HCT116 (cell line): Measurements from ENCODE around the gene OR5K2. TPM values are rescaled to one million over a fixed set of nuclear protein-coding genes. Genes with fewer than 3 reads are reported as not detected.

Experiments
- ATAC-seq: fragments of 200-7000 bp; cut with Tn5 transposase; 2 replicates; pipeline ENCODE4 v1.9.1; 2020; ENCODE audit warnings: mild to moderate bottlenecking, moderate library complexity
- BruUV-seq: library from RNA; stranded (reverse); fragments of 400-500 nt; replicated peaks from 2 replicates; lab custom pipeline; 2021; lab: Mats Ljungman, UMichigan
- CTCF ChIA-PET: fragments of 300-600 bp; sonication (Branson Sonifier 250); formaldehyde crosslinking; loops from one replicate; lab custom pipeline; 2021; ENCODE audit warnings: antibody characterized with exemption; lab: Charles Lee
- POLR2A ChIA-PET: fragments of 300-600, 350-600 bp; sonication (Branson Sonifier 250); formaldehyde crosslinking; loops from one replicate; lab custom pipeline; 2021; ENCODE audit warnings: antibody characterized with exemption; lab: Charles Lee
- RAD21 ChIA-PET, 2 experiments: fragments of 300-600 bp; sonication (Branson Sonifier 250); formaldehyde crosslinking; loops; one replicate each; lab custom pipeline; 2023; ENCODE audit warnings: low total read pairs in 2 of 2; ENCODE audit not compliant: uncharacterized antibody in 2 of 2, unreplicated experiment in 2 of 2, low non-redundant PET in 1 of 2; lab: Charles Lee
- DNase-seq: peaks from one replicate; pipeline ENCODE4 v3.0.0-alpha.2; 2010; ENCODE audit warnings: low read depth, low spot score
- H2AFZ ChIP-seq: fragments of 200-600 bp; shearing (Covaris generic), sonication (generic); 2 replicates; pipeline ENCODE4 v1.6.1; 2017; ENCODE audit warnings: low read depth, mixed run types, mixed read lengths, antibody characterized with exemption, low read length; ENCODE audit not compliant: poor library complexity, severe bottlenecking
- H3K27ac ChIP-seq: 2 replicates; pipeline ENCODE4 v1.5.1; 2012; ENCODE audit warnings: low read depth, low read length
- H3K27me3 ChIP-seq: fragments of 200-600 bp; sonication (generic); 2 replicates; pipeline ENCODE4 v1.6.1; 2016; ENCODE audit warnings: mixed run types, low read length, mixed read lengths; ENCODE audit not compliant: insufficient read depth
- H3K36me3 ChIP-seq, 2 experiments: fragments of 200-500 bp in 1 of 2; fragments of 200-600 bp in 1 of 2; sonication (Bioruptor generic) in 1 of 2; sonication (generic) in 1 of 2; 2 replicates each; pipeline versions ENCODE4 v1.5.1 to v1.6.1; 2014 to 2016; ENCODE audit warnings: low read length in 2 of 2, inconsistent platforms in 1 of 2, mixed read lengths in 1 of 2, mixed run types in 1 of 2; ENCODE audit not compliant: insufficient read depth in 2 of 2, control insufficient read depth in 1 of 2
- H3K4me1 ChIP-seq, 2 experiments: fragments of 200-600 bp in 1 of 2; sonication (generic) in 1 of 2; 2 replicates each; pipeline versions ENCODE4 v1.5.1 to v1.6.1; 2012 to 2017; ENCODE audit warnings: low read length in 2 of 2, inconsistent platforms in 1 of 2, mild to moderate bottlenecking in 1 of 2, mixed read lengths in 1 of 2, mixed run types in 1 of 2, moderate library complexity in 1 of 2; ENCODE audit not compliant: insufficient read depth in 2 of 2, control insufficient read depth in 1 of 2
- H3K4me2 ChIP-seq: fragments of 200-600 bp; sonication (generic); 2 replicates; pipeline ENCODE4 v1.6.1; 2017; ENCODE audit warnings: mixed run types, low read length, mixed read lengths
- H3K4me3 ChIP-seq, 2 experiments: fragments of 200-600 bp in 1 of 2; sonication (generic) in 1 of 2; replicated peaks in 1 of 2; 2 replicates each; pipeline ENCODE4 v1.5.1; 2011 to 2016; ENCODE audit warnings: low read length in 2 of 2, control low read depth in 1 of 2, low read depth in 1 of 2, mild to moderate bottlenecking in 1 of 2, mixed read lengths in 1 of 2, mixed run types in 1 of 2
- H3K79me2 ChIP-seq: fragments of 200-600 bp; sonication (generic); 2 replicates; pipeline ENCODE4 v1.6.1; 2017; ENCODE audit warnings: mild to moderate bottlenecking, mixed run types, low read length, moderate library complexity, mixed read lengths; ENCODE audit not compliant: insufficient read depth
- H3K9ac ChIP-seq: fragments of 200-600 bp; sonication (generic); 2 replicates; pipeline ENCODE4 v1.6.1; 2016; ENCODE audit warnings: low read length, mixed read lengths
- H3K9me2 ChIP-seq: fragments of 200-600 bp; sonication (generic), shearing (Covaris generic); 2 replicates; pipeline ENCODE4 v1.6.1; 2017; ENCODE audit warnings: mixed run types, mild to moderate bottlenecking, moderate library complexity; ENCODE audit not compliant: insufficient read depth
- H3K9me3 ChIP-seq, 2 experiments: fragments of 200-500 bp in 1 of 2; fragments of 200-600 bp in 1 of 2; sonication (Bioruptor generic) in 1 of 2; sonication (generic) in 1 of 2; 2 replicates each; pipeline ENCODE4 v1.6.1; 2014 to 2017; ENCODE audit warnings: low read length in 2 of 2, mixed read lengths in 2 of 2, inconsistent platforms in 1 of 2, low read depth in 1 of 2, mild to moderate bottlenecking in 1 of 2, mixed run types in 1 of 2, moderate library complexity in 1 of 2; ENCODE audit not compliant: control insufficient read depth in 1 of 2, insufficient read depth in 1 of 2
- H4K20me1 ChIP-seq: fragments of 200-600 bp; sonication (generic), shearing (Covaris generic); 2 replicates; pipeline ENCODE4 v1.6.1; 2017; ENCODE audit warnings: mixed run types, mild to moderate bottlenecking, moderate library complexity; ENCODE audit not compliant: insufficient read depth
- CBX3 ChIP-seq: IDR thresholded peaks from 2 replicates; pipeline ENCODE4 v1.6.1; 2012; ENCODE audit warnings: low read depth
- CEBPB ChIP-seq: IDR thresholded peaks from 2 replicates; pipeline ENCODE4 v1.6.1; 2012; ENCODE audit warnings: low read depth
- EGR1 ChIP-seq: IDR thresholded peaks from 2 replicates; pipeline ENCODE4 v1.6.1; 2012; ENCODE audit warnings: low read depth
- ELF1 ChIP-seq: IDR thresholded peaks from 2 replicates; pipeline ENCODE4 v1.6.1; 2012; ENCODE audit warnings: low read depth, borderline replicate concordance
- EZH2 ChIP-seq: fragments of 200-600 bp; sonication (generic); IDR thresholded peaks from 2 replicates; pipeline ENCODE4 v1.6.1; 2017; ENCODE audit warnings: antibody characterized with exemption, mixed run types
- JUND ChIP-seq: IDR thresholded peaks from 2 replicates; pipeline ENCODE4 v1.6.1; 2012
- MAX ChIP-seq: IDR thresholded peaks from 2 replicates; pipeline ENCODE4 v1.6.1; 2012
- POLR2AphosphoS5 ChIP-seq: IDR thresholded peaks from 2 replicates; pipeline ENCODE4 v1.6.1; 2011; ENCODE audit warnings: mild to moderate bottlenecking, low read depth, low read length, moderate library complexity
- RAD21 ChIP-seq: IDR thresholded peaks from 2 replicates; pipeline ENCODE4 v1.6.1; 2012; ENCODE audit warnings: low read depth, mild to moderate bottlenecking
- REST ChIP-seq: IDR thresholded peaks from 2 replicates; pipeline ENCODE4 v1.6.1; 2012; ENCODE audit warnings: low read depth
- SIN3A ChIP-seq: IDR thresholded peaks from 2 replicates; pipeline ENCODE4 v1.6.1; 2012; ENCODE audit warnings: low read depth
- SP1 ChIP-seq: IDR thresholded peaks from 2 replicates; pipeline ENCODE4 v1.6.1; 2012; ENCODE audit warnings: low read depth
- TCF7L2 ChIP-seq: IDR thresholded peaks from 2 replicates; pipeline ENCODE4 v1.7.0; 2011; ENCODE audit warnings: borderline replicate concordance, inconsistent platforms; ENCODE audit not compliant: insufficient read depth, insufficient read length; ENCODE audit errors: extremely low read depth
- ZBTB33 ChIP-seq: IDR thresholded peaks from 2 replicates; pipeline ENCODE4 v1.6.1; 2011; ENCODE audit warnings: mild to moderate bottlenecking, low read length, moderate library complexity; ENCODE audit not compliant: insufficient replicate concordance; ENCODE audit errors: extremely low read depth
- ZFX ChIP-seq: fragments of 450-650 bp; IDR thresholded peaks from 2 replicates; pipeline ENCODE4 v1.6.1; 2017
- intact Hi-C: fragments of 100-400 bp; cut with micrococcal nuclease; formaldehyde crosslinking; loops from 2 replicates; pipeline ENCODE4 v1.10.0; 2022
- total RNA-seq: library from RNA; stranded (reverse); gene quantifications from one replicate; pipeline ENCODE4 v1.2.1, GENCODE V29; 2021; ENCODE audit not compliant: unreplicated experiment

OR5K2 gene
- total RNA-seq, 1 experiment from 2014 or later, result not detected

GRCh38 chr3:98534734-98535133, 37.3 kb downstream of the OR5K2 start:
- H3K27me3 ChIP-seq, result no peaks in the 10 kb centered on the region
- intact Hi-C loops, result no loop called here
- peaks cover 58% of the 10 kb centered on the region for H3K79me2 ChIP-seq
- no peak overlapping the region for H2AFZ ChIP-seq
- H3K9me2 ChIP-seq, result no peaks in the 10 kb centered on the region
- peak overlapping the region; percentile 31; the same call in 1 of the 2 replicates for H3K9ac ChIP-seq
- POLR2A ChIA-PET, result interaction anchor here (1.9 kb wide), 1 partner anchor 59 kb away, joined by 4 read pairs; the partner anchor contains the start of gene CPOX
- peaks cover 71 to 92% of the 10 kb centered on the region in 2 experiments for H3K4me1 ChIP-seq
- H3K9me3 ChIP-seq, result no peaks in the 10 kb centered on the region
- CTCF ChIA-PET, result no interaction called here
- no peaks in the 10 kb centered on the region for H4K20me1 ChIP-seq
- no peak for ATAC-seq
- no TSS peak for BruUV-seq
- RAD21 ChIA-PET, result no interaction called here
- DNase-seq, result no peak
- H3K27ac ChIP-seq, result peak overlapping the region; percentile 91; the same call in 1 of the 2 replicates
- no peaks in the 10 kb centered on the region for H3K36me3 ChIP-seq
- no peak overlapping the region for H3K4me3 ChIP-seq
- peak overlapping the region; percentile 32; the same call in 1 of the 2 replicates for H3K4me2 ChIP-seq
- TF ChIP-seq ZBTB33, result no peak

GRCh38 chr3:98536456-98537017, 39.1 kb downstream of the OR5K2 start:
- no peaks in the 10 kb centered on the region for H3K9me2 ChIP-seq
- intact Hi-C loops, result no loop called here
- peaks cover 59% of the 10 kb centered on the region for H3K79me2 ChIP-seq
- no peaks in the 10 kb centered on the region for H3K36me3 ChIP-seq
- TSS peak; percentile 38 for BruUV-seq
- H3K27me3 ChIP-seq, result no peaks in the 10 kb centered on the region
- DNase-seq (no peak), ATAC-seq (peak; percentile 39)
- no peaks in the 10 kb centered on the region for H3K9me3 ChIP-seq
- POLR2A ChIA-PET, result interaction anchor here (0.7 to 3.0 kb wide), 6 partner anchors 14 to 29 kb away, joined by 4 to 17 read pairs (median 6); partner anchors contain the start of gene CLDND1
- peak overlapping the region; percentile 59 for H3K9ac ChIP-seq
- H3K4me2 ChIP-seq, result peak overlapping the region; percentile 56
- CTCF ChIA-PET, result no interaction called here
- peak overlapping the region; percentile 91 for H3K27ac ChIP-seq
- H3K4me3 ChIP-seq, result peak overlapping the region; percentile 23 to 27
- RAD21 ChIA-PET, result no interaction called here
- peaks cover 76 to 91% of the 10 kb centered on the region in 2 experiments for H3K4me1 ChIP-seq
- no peak overlapping the region for H2AFZ ChIP-seq
- H4K20me1 ChIP-seq, result no peaks in the 10 kb centered on the region
- TF ChIP-seq POLR2AphosphoS5 (0 out of 2 replicates have a peak, but pooled peaks have one; percentile 27), JUND (peak; percentile 57), EZH2 (no peak), EGR1 (no peak), CEBPB (peak; percentile 4; the same call in 1 of the 2 replicates), SP1 (peak; percentile 62; the same call in 1 of the 2 replicates), ELF1 (no peak), REST (no peak), SIN3A (no peak), ZFX (no peak), CBX3 (0 out of 2 replicates have a peak, but pooled peaks have one; percentile 36), MAX (no peak), TCF7L2 (no peak), RAD21 (no peak)
